Amygdala (tissue), 56 donors: Measurements from ENCODE around the gene TMEM217.

Experiments
- DNase-seq, 56 donors: peaks; one replicate each; lab custom pipeline; 2025; lab: John Stamatoyannopoulos, UW

Gene TMEM217

GRCh38 chr6:37251211-37251780 is 6.6 kb downstream of the TMEM217 start:
- no peak for DNase-seq

- peak in 20 of 56 donors; percentile 2 to 72 (median 19) for DNase-seq
These were observed 13.3 kb downstream of the TMEM217 start for GRCh38 chr6:37244430-37245310.

GRCh38 chr6:37243816-37244370 is 14.1 kb downstream of the TMEM217 start:
- DNase-seq: no peak

- no peak for DNase-seq
These were observed 14.7 kb downstream of the TMEM217 start for GRCh38 chr6:37243131-37243815.

- DNase-seq: no peak
These were observed 15.4 kb downstream of the TMEM217 start for GRCh38 chr6:37242429-37243052.

- no peak for DNase-seq
These were observed 16.0 kb downstream of the TMEM217 start for GRCh38 chr6:37241775-37242428.

GRCh38 chr6:37241131-37241530 is 16.8 kb downstream of the TMEM217 start:
- DNase-seq: no peak

GRCh38 chr6:37239950-37240713 is 17.8 kb downstream of the TMEM217 start:
- peak in 40 of 56 donors; percentile 1 to 77 (median 32) for DNase-seq

GRCh38 chr6:37239526-37239925 is 18.4 kb downstream of the TMEM217 start:
- no peak for DNase-seq

- no peak for DNase-seq
These were observed 19.6 kb downstream of the TMEM217 start for GRCh38 chr6:37238381-37238780.

GRCh38 chr6:37237789-37238188 is 20.2 kb downstream of the TMEM217 start:
- DNase-seq: no peak

GRCh38 chr6:37236921-37237320 is 21.0 kb downstream of the TMEM217 start:
- no peak for DNase-seq

- no peak for DNase-seq
These were observed 24.4 kb downstream of the TMEM217 start for GRCh38 chr6:37233541-37233940.

- no peak for DNase-seq
These were observed 25.4 kb downstream of the TMEM217 start for GRCh38 chr6:37232430-37233017.

GRCh38 chr6:37230104-37230503 is 27.8 kb downstream of the TMEM217 start:
- no peak for DNase-seq

GRCh38 chr6:37225350-37226169 is 32.4 kb downstream of the TMEM217 start:
- DNase-seq: no peak

- no peak for DNase-seq
These were observed 35.0 kb downstream of the TMEM217 start for GRCh38 chr6:37222992-37223391.
